HG03439 (cell line): Measurements from ENCODE around the gene KIAA1614.
A peak's percentile ranks its signal among the peaks of the same experiment; 100 is the strongest.

Experiments used
- ATAC-seq: cut with Tn5 transposase; IDR thresholded peaks from one replicate; pipeline ENCODE4 v1.9.1; 2021; ENCODE audit warnings: mild to moderate bottlenecking, moderate library complexity; ENCODE audit not compliant: unreplicated experiment

Gene KIAA1614

DNA sequence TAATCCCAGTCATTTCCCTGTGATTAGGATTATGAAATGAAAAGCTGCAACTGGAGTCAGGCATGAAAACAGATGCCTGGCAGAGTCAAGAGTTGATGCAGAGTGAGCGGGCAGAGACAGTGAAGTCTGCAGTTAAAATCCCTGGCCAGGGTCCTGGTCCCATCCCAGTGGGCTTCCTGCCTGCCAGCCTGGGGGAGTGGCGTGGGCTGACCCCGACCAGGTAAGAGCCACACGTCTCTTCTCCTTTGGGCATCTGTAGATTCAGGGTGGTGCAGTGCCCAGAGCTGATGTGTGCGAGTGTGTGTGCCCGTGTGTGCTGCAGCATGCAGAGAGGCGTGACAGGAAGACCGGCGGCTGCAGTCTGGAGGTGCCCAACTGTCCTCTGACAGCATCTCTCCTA lies 6.2 kb upstream of the KIAA1614 start:
- ATAC-seq, result no peak

DNA sequence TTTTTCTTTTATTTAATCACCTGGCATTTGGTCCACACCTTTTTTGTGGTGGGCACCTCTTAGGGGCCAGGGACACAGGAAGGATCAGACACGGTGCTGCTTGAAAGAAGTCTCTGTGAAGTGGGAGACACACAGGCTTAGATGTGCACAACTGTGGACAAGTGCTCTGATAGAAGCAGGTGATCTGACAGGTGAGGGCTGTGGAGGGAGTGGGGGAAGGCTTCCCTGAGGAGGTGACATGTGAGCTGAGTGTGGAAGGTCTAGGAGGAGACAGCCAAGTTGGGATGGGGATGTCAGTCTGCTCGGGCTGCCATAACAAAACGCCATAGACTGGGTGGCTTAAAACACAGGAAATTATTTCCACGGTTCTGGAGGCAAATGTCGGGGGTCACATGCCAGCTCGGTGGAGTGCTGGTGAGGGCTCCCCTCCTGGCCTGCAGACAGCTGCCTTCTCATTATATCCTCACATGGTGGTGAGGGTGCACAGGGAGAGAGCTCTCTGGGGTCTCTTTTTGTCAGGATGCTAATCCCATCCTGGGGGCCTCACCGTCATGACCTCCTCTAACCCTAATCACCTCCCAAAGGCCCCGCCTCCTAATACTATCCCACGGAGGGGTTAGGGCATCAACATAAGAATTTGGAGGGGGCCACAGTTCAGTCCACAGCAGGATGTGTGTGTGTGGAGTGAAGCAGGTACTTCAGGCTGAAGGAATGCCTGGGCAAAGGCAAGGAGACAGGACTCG lies 5.2 kb upstream of the KIAA1614 start:
- no peak for ATAC-seq

DNA sequence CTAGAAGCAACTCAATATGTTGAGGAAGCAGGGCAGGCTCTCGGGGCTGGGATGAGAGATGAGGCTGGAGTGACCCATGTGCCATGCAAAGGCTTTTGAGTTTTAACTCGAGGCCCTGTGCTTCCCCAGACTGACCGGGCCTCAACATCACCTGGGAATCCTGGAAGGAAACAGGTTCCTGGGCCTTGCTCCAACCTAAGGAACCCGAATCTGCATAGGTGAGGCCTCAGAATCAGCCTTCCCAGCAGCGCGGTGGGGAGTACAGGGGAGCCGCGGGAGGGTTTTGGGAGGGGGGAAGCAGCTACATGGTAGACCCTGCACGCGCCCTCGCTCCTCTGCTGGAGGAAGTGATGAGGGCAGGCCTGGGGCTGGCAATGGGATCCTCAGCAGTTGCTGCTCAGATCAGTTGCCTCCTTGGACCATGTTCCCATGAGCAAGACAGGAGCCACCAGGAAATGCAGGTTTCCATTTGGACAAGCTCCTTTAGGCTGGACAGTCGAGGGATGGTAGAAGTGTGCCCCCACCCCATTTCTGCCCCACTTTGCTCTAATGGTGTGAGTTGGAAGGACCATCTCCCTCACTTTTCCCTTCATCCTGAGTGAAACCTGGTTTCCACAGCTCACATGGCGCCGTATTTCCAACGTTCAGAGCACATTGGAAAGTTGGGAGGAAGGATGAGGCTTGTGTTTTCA lies 4.5 kb upstream of the KIAA1614 start:
- no peak for ATAC-seq

DNA sequence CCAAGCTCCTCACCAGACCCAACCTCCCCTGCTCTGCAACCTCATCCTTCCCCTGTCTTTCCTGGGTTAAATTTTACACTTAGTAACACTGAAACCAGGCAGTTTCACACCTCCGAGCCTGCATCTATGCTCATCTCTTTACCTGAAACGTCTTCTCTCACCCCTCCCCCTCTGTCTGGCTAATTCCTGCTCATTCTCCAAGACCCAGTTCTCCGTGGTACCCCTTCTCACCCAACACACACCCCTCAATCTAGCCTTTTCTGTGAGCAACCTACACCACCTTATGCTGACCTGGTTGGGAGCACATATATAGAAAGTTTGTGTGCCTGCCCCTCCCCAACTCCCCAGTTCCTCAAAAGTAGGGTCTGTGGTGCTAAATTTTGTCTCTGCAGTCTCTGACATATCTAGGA lies 3.7 kb upstream of the KIAA1614 start:
- ATAC-seq, result peak; percentile 52

DNA sequence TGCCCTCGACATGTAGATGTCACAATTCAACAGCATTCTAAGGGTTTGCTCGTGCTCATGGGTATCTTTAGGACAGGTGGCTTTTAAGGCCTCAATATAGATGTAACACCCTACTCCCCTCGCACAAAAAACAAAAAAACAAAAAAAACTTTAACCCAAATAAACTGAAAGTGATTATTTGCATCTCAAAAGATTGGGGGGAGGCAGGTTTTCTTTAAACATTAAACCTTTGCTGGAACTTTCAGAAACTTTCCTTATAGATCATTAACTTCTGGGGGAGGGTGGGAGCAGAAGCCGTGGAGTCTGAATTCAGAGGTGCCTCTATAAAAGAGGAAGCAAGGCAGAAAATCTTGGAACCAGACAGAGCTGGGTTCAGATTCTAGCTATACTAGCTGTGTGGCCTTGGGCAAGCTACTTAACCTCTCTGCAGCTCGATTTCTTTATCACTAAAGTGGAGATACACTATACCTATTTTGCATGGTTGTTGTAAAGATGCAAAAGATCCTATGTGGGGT lies 3.2 kb upstream of the KIAA1614 start:
- no peak for ATAC-seq

DNA sequence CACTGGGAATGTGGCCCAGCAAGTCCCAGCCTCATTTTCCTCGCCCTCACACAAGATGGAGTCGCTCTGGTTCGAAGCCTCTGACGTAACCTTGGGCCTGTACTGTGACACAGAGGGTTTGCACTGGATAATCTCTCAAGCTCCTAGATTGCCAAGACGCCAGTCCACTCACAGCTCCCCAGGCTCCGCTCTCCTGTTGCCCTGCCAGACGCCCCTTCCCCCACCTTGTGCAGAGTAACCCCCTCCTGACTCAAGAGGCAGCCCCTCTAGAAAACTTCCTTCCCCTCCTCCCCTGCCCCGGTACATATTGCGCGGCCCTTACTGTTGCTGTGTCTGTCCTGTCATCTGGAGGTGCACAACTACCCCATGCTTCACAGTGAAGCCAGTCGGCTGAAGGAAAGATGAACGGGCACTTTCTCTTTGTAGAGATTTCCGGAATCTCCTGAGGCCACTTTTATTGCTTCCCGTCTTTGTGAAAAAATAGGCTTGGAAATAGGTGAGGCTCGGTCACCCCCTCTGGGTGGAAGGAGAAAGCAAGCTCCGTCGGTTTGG lies 981 bp upstream of the KIAA1614 start:
- ATAC-seq, result no peak

DNA sequence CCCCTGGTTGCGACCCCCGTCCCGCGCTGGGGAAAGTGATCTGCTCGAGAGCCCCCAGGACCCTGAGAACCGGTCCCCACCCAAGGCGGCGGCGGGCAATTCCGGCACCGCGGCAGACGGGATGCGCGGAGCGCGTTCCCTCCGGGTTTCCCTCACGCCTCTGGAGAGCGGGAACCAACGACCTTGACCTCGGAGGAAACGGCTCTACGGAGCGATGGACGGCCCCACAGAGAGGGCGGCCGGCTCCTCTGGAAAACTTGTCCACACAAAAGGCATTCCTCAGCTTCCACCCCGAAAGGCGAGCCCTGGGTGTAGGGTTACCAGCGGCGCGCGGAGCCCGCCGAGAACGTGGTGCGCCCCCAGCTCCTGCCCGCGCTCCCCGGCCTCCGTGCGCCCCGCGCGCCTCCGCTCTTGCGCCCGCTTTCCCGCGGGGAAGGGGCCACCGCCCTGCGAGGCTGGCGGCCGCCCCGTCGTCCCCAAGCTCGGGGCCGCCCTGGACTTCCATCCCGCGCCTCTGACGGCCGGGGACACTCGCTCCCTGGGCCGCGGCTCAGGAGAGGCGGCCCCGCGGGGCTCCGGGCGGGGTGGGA lies 391 bp upstream of the KIAA1614 start:
- ATAC-seq, result no peak

DNA sequence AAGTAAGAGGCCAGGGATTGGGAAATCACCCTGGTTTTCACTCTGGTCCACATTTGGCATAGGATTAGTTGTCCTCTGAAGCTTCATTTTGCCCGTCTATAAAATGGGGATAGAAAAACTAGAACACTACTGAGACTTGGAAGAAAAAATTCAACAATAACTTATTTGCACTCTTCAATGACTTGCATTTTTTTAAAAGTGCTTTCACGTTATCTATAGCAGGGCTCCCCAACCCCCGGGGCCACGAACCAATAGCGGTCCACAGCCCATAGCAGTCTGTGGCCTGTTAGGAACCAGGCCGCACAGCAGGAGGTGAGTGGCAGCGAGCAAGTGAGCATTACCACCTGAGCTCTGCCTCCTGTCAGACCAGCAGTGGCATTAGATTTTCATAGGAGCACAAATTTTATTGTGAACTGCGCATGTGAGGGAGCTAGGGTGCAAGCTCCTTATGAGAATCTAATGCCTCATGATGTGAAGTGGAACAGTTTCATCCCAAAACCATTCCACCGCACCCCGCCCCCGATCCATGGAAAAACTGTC lies 2.8 kb downstream of the KIAA1614 start:
- no peak for ATAC-seq

DNA sequence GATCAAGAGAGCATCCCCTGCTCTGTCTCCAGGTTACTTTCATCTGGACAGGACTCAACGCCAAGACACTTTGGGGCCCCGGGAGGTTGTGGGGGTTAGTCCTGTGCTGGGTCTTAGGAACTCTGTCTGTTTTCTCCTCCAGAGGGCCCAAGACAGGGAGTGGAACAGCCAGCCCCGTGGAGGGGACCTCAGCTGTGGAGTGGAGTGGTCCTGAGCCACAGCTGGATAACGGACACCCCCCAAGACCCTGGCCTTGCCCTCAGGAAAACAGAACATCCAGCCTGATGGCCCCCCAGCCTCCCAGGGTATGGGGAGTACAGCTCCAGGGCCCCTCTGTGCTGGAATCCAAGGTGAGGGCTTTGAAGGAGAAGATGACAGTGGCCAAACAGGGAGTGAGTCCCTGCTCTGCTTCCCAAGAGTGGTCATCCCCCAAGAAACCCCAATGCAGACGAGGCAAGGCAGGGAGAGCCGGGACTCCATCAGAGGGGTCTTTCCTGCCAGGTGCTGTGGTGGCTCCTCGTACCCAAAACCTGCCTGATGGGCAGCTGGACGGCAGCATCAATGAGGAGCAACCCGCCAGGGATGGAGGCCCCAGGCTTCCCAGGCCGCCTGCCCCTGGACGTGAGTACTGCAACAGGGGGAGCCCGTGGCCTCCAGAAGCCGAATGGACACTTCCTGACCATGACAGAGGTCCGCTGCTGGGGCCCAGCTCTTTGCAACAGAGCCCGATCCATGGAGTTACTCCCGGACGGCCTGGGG lies 3.5 kb downstream of the KIAA1614 start:
- no peak for ATAC-seq

DNA sequence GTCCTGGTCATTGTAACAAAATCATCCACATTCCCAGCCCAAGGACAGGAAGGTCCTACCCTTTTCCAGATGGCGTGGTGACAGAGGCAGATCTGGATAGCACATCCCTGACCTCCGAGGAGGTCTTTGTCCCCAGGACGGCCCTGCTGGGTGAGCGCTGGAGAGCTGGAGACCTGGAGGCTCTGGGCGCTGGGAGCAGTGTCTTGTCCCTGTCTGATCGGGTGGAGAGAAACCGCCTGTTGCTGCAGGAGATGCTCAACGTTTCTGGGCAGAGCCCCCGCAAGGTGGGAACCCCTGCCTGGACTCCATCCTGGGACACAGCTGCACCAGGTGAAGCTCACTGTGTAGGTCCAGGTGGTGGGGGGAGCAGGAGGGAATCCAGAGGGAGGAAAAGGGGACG lies 4.1 kb downstream of the KIAA1614 start:
- no peak for ATAC-seq

DNA sequence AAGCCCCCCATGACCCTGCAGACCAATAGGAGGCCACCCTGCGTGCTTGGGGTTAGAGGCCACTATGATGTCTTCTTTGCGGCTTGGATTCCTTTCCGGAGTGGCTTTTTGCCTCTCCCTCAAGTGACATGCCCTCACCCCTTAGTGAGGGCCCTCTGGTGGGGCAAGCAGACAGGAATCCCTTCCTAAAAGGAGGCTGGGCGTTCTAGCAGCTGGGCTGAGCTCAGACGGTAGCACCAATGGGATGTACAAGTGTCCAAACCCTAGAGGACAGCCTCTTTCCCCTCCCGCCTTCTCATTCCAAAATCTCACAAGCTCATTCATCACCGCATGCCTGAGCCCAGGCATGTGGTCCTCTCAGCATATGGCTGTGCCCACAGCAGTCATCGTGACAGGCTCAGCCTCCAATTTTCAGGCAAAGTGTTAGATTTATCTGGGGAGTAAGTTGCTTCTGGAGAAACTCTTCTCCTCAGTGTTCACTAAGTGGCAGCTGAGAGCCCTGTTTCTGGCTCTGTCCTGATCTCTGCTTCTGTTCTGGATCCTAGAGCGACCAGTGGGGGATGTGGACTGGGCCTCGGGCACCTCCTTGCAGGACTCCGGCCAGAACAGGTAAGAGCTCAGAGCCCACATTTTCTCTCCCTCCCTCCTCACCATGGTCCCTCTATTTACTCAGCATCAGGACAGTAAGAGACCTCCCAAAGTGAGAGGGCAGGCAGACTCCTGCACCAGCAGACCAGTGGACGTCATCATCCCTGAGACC lies 4.8 kb downstream of the KIAA1614 start:
- no peak for ATAC-seq

DNA sequence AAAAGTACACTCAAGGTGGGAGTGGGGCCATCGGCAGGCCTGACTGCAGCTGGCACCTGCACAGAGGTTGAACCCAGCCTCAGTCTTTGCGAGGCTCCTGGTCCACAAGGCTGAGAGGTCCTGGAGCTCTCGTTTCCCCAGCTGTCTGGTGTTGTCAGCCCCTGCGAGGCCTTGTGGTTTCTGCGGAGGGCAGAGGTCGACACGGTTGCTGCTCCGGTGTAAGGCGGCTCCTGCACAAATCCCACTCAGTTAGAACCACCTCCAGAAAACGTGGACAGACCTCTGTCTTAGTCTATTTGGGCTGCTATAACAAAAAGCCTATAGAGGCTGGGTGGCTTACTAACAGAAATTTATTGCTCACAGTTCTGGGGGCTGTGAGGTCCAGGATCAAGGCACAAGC lies 5.8 kb downstream of the KIAA1614 start:
- ATAC-seq, result no peak

DNA sequence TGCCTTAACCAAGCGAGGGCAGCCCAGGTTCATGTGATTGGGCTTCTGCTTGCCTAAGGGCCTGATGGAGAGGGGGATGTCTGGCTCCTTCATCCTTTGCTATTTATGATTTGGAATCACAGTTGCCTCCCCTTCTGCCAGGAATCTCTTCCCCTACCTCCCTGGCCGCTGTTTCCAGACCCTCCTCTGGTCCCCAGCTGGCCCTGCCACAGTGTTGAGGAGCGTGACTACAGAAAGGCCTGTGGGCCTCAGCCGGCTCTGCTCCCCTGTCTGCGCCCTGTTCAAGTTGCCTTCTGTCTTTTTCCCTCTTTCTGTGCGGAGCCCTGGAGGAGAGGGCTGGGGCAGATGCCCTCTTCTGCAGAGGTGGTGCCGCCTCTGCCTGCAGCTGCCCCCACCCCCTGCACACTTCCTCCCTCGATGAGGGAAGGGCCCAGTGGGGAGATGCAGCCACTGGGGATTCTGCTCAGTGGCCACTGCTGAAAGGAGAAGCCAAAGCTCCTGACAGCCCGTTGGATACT lies 6.5 kb downstream of the KIAA1614 start:
- no peak for ATAC-seq

DNA sequence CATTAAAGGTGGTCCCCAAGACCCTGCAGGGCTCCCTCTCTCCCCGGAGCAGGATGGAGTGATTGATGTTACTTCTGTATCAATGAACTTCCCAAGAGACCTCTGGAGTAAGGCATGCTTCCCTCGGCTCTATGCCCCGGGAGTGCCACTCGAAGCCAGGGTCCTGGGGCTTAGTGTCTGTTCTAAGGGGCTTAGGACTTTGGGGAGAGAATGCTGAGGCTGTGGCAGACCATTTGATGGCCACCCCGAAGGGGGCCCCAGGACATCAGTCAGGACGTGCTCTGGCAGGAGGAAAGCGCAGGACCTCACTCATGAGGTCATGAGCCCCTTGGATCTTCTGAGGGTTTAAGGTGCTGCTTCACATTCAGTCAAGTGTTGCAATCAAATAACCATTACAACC lies 7.5 kb downstream of the KIAA1614 start:
- no peak for ATAC-seq

DNA sequence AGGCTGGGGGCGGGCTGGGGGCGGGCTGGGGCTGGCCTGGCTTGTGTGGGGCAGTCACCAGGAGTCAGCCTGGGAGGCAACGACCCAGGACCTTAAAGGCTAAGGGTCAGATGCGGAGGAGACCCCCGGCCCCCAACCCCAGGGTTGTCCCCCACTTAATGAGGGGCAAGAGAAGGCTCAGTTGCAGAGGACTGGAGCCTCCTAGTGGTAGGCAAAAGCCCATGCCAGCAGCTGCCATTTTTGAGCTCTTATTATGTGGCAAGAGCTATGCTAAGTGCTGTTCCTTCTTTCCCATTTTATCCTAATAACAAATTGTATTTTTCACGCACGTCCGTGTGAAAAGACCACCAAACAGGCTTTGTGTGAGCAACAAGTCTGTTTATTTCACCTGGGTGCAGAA lies 8.0 kb downstream of the KIAA1614 start:
- no peak for ATAC-seq

DNA sequence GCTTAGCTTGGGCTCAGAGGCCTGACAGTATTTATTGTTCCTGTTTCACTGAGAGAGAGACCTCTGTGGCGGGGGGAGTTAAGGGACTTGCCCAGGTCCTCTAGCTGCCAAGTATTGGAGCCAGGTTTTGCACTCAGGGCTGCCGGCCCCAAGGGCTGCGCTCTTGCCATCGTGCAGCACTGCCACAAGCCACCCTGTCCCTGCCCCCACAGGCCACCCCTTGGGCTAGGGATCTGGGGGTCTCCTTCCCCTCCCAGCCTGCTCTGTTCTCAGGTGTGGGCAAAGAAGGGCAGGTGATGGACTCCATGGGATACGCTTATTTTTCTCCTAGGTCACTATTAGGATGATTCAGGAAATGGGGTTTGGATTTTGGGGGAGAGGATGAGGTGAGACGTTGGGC lies 8.7 kb downstream of the KIAA1614 start:
- ATAC-seq, result no peak

DNA sequence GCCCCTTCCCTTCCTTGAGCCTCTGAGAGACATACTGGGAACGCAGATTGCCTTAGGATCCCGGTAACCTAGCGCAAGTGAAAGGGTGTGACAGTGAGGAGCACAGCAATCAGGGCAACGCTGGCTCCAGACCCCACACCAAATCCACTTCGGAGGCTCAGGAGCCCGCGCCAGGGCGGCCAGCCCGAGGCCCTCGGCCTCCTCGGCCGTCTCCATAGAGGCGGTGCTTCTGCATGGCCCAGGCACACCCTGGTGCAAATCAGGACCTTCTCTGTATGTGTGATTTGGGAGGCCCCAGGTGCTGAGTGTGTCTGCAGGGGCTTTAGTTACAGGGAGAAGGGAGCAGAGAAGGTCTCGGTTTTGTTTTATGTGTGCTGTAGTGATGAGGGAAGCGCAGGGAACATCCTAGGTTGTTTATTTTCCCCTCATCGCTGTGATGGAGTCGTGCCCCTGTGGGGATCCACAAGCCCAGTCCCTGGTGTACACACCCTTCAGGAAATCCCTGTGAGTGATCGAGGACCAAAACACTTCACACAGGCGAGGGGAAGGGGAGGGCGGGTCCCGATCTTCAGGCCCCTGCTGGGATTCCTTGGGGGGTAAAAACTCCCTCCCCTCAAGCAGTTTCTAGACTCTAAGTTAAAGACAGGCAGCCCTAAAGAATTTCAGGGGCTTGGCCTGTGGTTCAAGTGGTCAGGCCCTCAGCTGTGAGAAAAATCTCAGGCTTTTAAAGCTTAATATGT lies 9.4 kb downstream of the KIAA1614 start:
- ATAC-seq, result no peak

DNA sequence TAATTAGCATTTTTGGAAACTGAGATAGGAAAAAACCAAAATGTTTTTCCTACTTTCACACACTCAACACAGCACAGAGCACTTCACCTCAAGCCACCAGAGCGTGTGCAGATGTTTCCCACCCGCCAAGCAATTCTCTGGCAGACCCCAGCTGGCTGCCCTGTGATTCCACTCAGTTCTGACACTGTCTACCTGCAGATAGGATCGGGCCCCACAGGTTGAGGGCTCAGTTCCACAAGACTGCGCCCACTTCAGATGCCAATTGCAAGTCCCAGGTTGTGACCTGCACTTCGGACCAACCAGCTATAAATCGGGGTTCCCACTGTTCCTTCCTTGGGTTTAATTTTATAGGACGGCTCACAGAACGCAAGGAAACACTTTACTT lies 9.9 kb downstream of the KIAA1614 start:
- ATAC-seq, result no peak
